Small intestine (tissue), 7 donors: ENCODE measurements around the gene BABAM2. TPM values are rescaled to one million over a fixed set of nuclear protein-coding genes. Genes with fewer than 3 reads are reported as not detected.
"Not testable (repeated sequence)": the region's sequence is repeated elsewhere in the genome, so short reads cannot be mapped to it uniquely, and the experiment has no call there.

ENCODE experiments used
- DNase-seq, 2 donors: peaks; one replicate each; pipeline versions ENCODE4 v3.0.0 to v3.0.0-alpha.2; 2013
- FAIRE-seq: peaks from 2 replicates; lab custom pipeline; 2012; peaks lifted over from hg19 to GRCh38; lab: Jason Lieb, UNC
- H3K27ac ChIP-seq, 3 donors: one replicate each; pipeline ENCODE4 v1.5.1; 2013; ENCODE audit warnings: low read length in 2 of 3, mild to moderate bottlenecking in 2 of 3, control low read depth in 1 of 3, inconsistent platforms in 1 of 3, low read depth in 1 of 3, moderate library complexity in 1 of 3
- H3K27me3 ChIP-seq, 3 donors: one replicate each; pipeline ENCODE4 v1.6.1; 2013; ENCODE audit warnings: low read length in 3 of 3, inconsistent platforms in 1 of 3; ENCODE audit not compliant: control insufficient read depth in 3 of 3, insufficient read depth in 3 of 3
- H3K36me3 ChIP-seq, 3 donors: one replicate each; pipeline ENCODE4 v1.6.1; 2013; ENCODE audit warnings: low read length in 3 of 3, inconsistent platforms in 1 of 3, low read depth in 1 of 3, mild to moderate bottlenecking in 1 of 3, moderate library complexity in 1 of 3; ENCODE audit not compliant: control insufficient read depth in 3 of 3, insufficient read depth in 2 of 3
- H3K4me1 ChIP-seq, 3 donors: one replicate each; pipeline ENCODE4 v1.6.1; 2013; ENCODE audit warnings: low read length in 2 of 3, inconsistent platforms in 1 of 3, low read depth in 1 of 3, mild to moderate bottlenecking in 1 of 3, moderate library complexity in 1 of 3; ENCODE audit not compliant: control insufficient read depth in 3 of 3, insufficient read depth in 2 of 3
- H3K4me3 ChIP-seq, 3 donors: one replicate each; pipeline ENCODE4 v1.5.1; 2013; ENCODE audit warnings: low read length in 3 of 3, control low read depth in 1 of 3, inconsistent platforms in 1 of 3, low read depth in 1 of 3, mild to moderate bottlenecking in 1 of 3, moderate library complexity in 1 of 3
- H3K9me3 ChIP-seq, 2 donors: one replicate each; pipeline ENCODE4 v1.6.1; 2013; ENCODE audit warnings: low read depth in 1 of 2, low read length in 1 of 2; ENCODE audit not compliant: control insufficient read depth in 2 of 2, insufficient read depth in 1 of 2
- WGBS, 3 donors: extraction: QIAGEN DNeasy Blood & Tissue Kit; methylation state at CpG; one replicate each; pipeline ENCODE4 v1.1.7; 2013; 5-methylcytosine and 5-hydroxymethylcytosine counted together
- polyA plus RNA-seq, 4 donors: library from polyadenylated mRNA; stranded (reverse) in 3 of 4; unstranded in 1 of 4; fragments of 200-250 nt in 3 of 4; fragments of 120-200 nt in 1 of 4; gene quantifications; one replicate each; pipeline versions ENCODE4 v1.2.1 to v1.2.3, GENCODE V29; 2013
- donor health status: healthy with polysubstance abuse.
- donor health status: control.
- donor health status: control.
- donor health status: Bipolar disorder and iron deficiency.
- donor health status: healthy.

The BABAM2 gene
- polyA plus RNA-seq, 4 donors: 19.5 to 38.6 (median 21.5) TPM

GRCh38 chr2:27854229-27854862, 36.2 kb upstream of the BABAM2 start:
- FAIRE-seq (no peak), DNase-seq (peak; percentile 52 to 87)
- H3K9me3 ChIP-seq: no peaks in the 10 kb centered on the region
- peaks cover 0 to 6% (median 0%) of the 10 kb centered on the region in 3 donors for H3K36me3 ChIP-seq
- WGBS, 3 donors: 12 to 60% (median 42%) methylated on average over 3 of the region's 3 CpGs
- H3K4me1 ChIP-seq: peaks cover 0 to 5% (median 2%) of the 10 kb centered on the region in 3 donors
- H3K27ac ChIP-seq: no peak overlapping the region
- H3K4me3 ChIP-seq: no peak overlapping the region
- H3K27me3 ChIP-seq: no peaks in the 10 kb centered on the region

GRCh38 chr2:27855476-27855875, 35.1 kb upstream of the BABAM2 start:
- Histone ChIP-seq H3K9me3 (no peaks in the 10 kb centered on the region), H3K4me3 (no peak overlapping the region), H3K27me3 (no peaks in the 10 kb centered on the region), H3K4me1 (peaks cover 0 to 5% (median 2%) of the 10 kb centered on the region in 3 donors), H3K27ac (no peak overlapping the region), H3K36me3 (peaks cover 0 to 3% (median 0%) of the 10 kb centered on the region in 3 donors)
- DNase-seq: peak in 1 of 2 donors; percentile 22
- FAIRE-seq: no peak

- FAIRE-seq: no peak
- Histone ChIP-seq H3K4me3 (no peak overlapping the region), H3K27ac (no peak overlapping the region), H3K9me3 (no peaks in the 10 kb centered on the region), H3K4me1 (peaks cover 0 to 5% (median 2%) of the 10 kb centered on the region in 3 donors), H3K27me3 (no peaks in the 10 kb centered on the region), H3K36me3 (peaks cover 0 to 3% (median 0%) of the 10 kb centered on the region in 3 donors)
- no peak for DNase-seq
- WGBS, 3 donors: 76 to 92% (median 88%) methylated on average over 3 of the region's 3 CpGs
These were observed 34.1 kb upstream of the BABAM2 start for GRCh38 chr2:27856386-27856785.

- DNase-seq (no peak), FAIRE-seq (no peak)
- peaks cover 0 to 5% (median 2%) of the 10 kb centered on the region in 3 donors for H3K4me1 ChIP-seq
- no peaks in the 10 kb centered on the region for H3K9me3 ChIP-seq
- WGBS, 3 donors: 92 to 95% (median 93%) methylated on average over 3 of the region's 3 CpGs
- peaks cover 0 to 5% (median 0%) of the 10 kb centered on the region in 3 donors for H3K36me3 ChIP-seq
- no peaks in the 10 kb centered on the region for H3K27me3 ChIP-seq
- H3K4me3 ChIP-seq: no peak overlapping the region
- H3K27ac ChIP-seq: no peak overlapping the region
These were observed 33.6 kb upstream of the BABAM2 start for GRCh38 chr2:27856956-27857355.

- H3K4me1 ChIP-seq: peaks cover 0 to 5% (median 2%) of the 10 kb centered on the region in 3 donors
These were observed 32.9 kb upstream of the BABAM2 start for GRCh38 chr2:27857417-27858172.

GRCh38 chr2:27860111-27860510, 30.4 kb upstream of the BABAM2 start:
- no peaks in the 10 kb centered on the region for H3K27me3 ChIP-seq
- DNase-seq (no peak), FAIRE-seq (no peak)
- H3K36me3 ChIP-seq: peaks cover 0 to 3% (median 0%) of the 10 kb centered on the region in 3 donors
- H3K4me3 ChIP-seq: no peak overlapping the region
- H3K4me1 ChIP-seq: peaks cover 0 to 4% (median 0%) of the 10 kb centered on the region in 3 donors
- H3K9me3 ChIP-seq: no peaks in the 10 kb centered on the region
- no peak overlapping the region for H3K27ac ChIP-seq

More at GRCh38 chr2:27857417-27858172, 32.9 kb upstream of the BABAM2 start:
- Histone ChIP-seq H3K9me3 (no peaks in the 10 kb centered on the region), H3K27me3 (no peaks in the 10 kb centered on the region), H3K36me3 (peaks cover 0 to 6% (median 0%) of the 10 kb centered on the region in 3 donors), H3K4me3 (no peak overlapping the region), H3K27ac (no peak overlapping the region)
- 81 to 92% (median 90%) methylated on average over 4 of the region's 4 CpGs for WGBS, 3 donors
- FAIRE-seq: no peak
- no peak for DNase-seq

- WGBS, 3 donors: 21 to 46% (median 43%) methylated on average over 1 of the region's 1 CpG
- FAIRE-seq (no peak), DNase-seq (peak in 1 of 2 donors; percentile 42)
- H3K27ac ChIP-seq: no peak overlapping the region
- H3K9me3 ChIP-seq: no peaks in the 10 kb centered on the region
- peaks cover 0 to 3% (median 0%) of the 10 kb centered on the region in 3 donors for H3K36me3 ChIP-seq
- no peaks in the 10 kb centered on the region for H3K27me3 ChIP-seq
- no peak overlapping the region for H3K4me3 ChIP-seq
- peaks cover 0 to 4% (median 0%) of the 10 kb centered on the region in 3 donors for H3K4me1 ChIP-seq
These were observed 27.4 kb upstream of the BABAM2 start for GRCh38 chr2:27863146-27863545.

- not testable (repeated sequence) for H3K4me1 ChIP-seq, FAIRE-seq, H3K9me3 ChIP-seq, H3K4me3 ChIP-seq, H3K27me3 ChIP-seq, H3K27ac ChIP-seq, H3K36me3 ChIP-seq, DNase-seq
- WGBS, 3 donors: 96 to 99% (median 96%) methylated on average over 5 of the region's 5 CpGs
These were observed 26.6 kb upstream of the BABAM2 start for GRCh38 chr2:27863955-27864354.
